ENCODE data around the gene INTS1. TPM values are rescaled to one million over a fixed set of nuclear protein-coding genes. Genes with fewer than 3 reads are reported as not detected.
"Not testable (repeated sequence)": the region's sequence is repeated elsewhere in the genome, so short reads cannot be mapped to it uniquely, and the experiment has no call there.

Gene INTS1
- total RNA-seq, 2 donors from 2014 or later, result 79.0 to 153 TPM

GRCh38 chr7:1447551-1448244 is 56.5 kb downstream of the INTS1 start:
- no peaks in the 10 kb centered on the region for H3K36me3 Mint-ChIP-seq
- no peak for DNase-seq (ENCODE audit: low spot score)
- H3K4me1 Mint-ChIP-seq (ENCODE audit: low read depth in 2 of 2), result no peaks in the 10 kb centered on the region
- ATAC-seq, result no peak
- H3K27ac Mint-ChIP-seq, result no peak overlapping the region
- H3K4me3 Mint-ChIP-seq, result no peak overlapping the region
- no peaks in the 10 kb centered on the region for H3K27me3 Mint-ChIP-seq
- no peaks in the 10 kb centered on the region for H3K9me3 Mint-ChIP-seq

GRCh38 chr7:1447112-1447511 is 57.1 kb downstream of the INTS1 start:
- Mint-ChIP-seq H3K27ac (no peak overlapping the region), H3K4me1 (ENCODE audit: low read depth in 2 of 2) (no peaks in the 10 kb centered on the region), H3K36me3 (no peaks in the 10 kb centered on the region), H3K9me3 (no peaks in the 10 kb centered on the region), H3K4me3 (no peak overlapping the region), H3K27me3 (no peaks in the 10 kb centered on the region)
- no peak for ATAC-seq
- DNase-seq (ENCODE audit: low spot score), result no peak

GRCh38 chr7:1446620-1447032 is 57.6 kb downstream of the INTS1 start:
- H3K36me3 Mint-ChIP-seq, result no peaks in the 10 kb centered on the region
- H3K27me3 Mint-ChIP-seq, result no peaks in the 10 kb centered on the region
- H3K9me3 Mint-ChIP-seq, result no peaks in the 10 kb centered on the region
- ATAC-seq (no peak), DNase-seq (ENCODE audit: low spot score) (no peak)
- H3K4me1 Mint-ChIP-seq (ENCODE audit: low read depth in 2 of 2), result no peaks in the 10 kb centered on the region
- H3K27ac Mint-ChIP-seq, result no peak overlapping the region
- no peak overlapping the region for H3K4me3 Mint-ChIP-seq

GRCh38 chr7:1446026-1446425 is 58.2 kb downstream of the INTS1 start:
- H3K4me1 Mint-ChIP-seq (ENCODE audit: low read depth in 2 of 2); ATAC-seq; DNase-seq (ENCODE audit: low spot score); H3K27me3 Mint-ChIP-seq; H3K27ac Mint-ChIP-seq; H3K9me3 Mint-ChIP-seq; H3K36me3 Mint-ChIP-seq; H3K4me3 Mint-ChIP-seq: not testable (repeated sequence)

- no peaks in the 10 kb centered on the region for H3K27me3 Mint-ChIP-seq
- H3K4me3 Mint-ChIP-seq, result no peak overlapping the region
- no peak overlapping the region for H3K27ac Mint-ChIP-seq
- H3K9me3 Mint-ChIP-seq, result no peaks in the 10 kb centered on the region
- ATAC-seq (no peak), DNase-seq (ENCODE audit: low spot score) (no peak)
- H3K36me3 Mint-ChIP-seq, result no peaks in the 10 kb centered on the region
- H3K4me1 Mint-ChIP-seq (ENCODE audit: low read depth in 2 of 2), result no peaks in the 10 kb centered on the region
These were observed 58.8 kb downstream of the INTS1 start for GRCh38 chr7:1445341-1445740.

GRCh38 chr7:1444925-1445322 is 59.3 kb downstream of the INTS1 start:
- Mint-ChIP-seq H3K4me3 (no peak overlapping the region), H3K27ac (no peak overlapping the region), H3K9me3 (no peaks in the 10 kb centered on the region), H3K27me3 (no peaks in the 10 kb centered on the region), H3K36me3 (no peaks in the 10 kb centered on the region), H3K4me1 (ENCODE audit: low read depth in 2 of 2) (no peaks in the 10 kb centered on the region)
- no peak for ATAC-seq
- no peak for DNase-seq (ENCODE audit: low spot score)

- Mint-ChIP-seq H3K4me1 (ENCODE audit: low read depth in 2 of 2) (no peaks in the 10 kb centered on the region), H3K27ac (no peak overlapping the region), H3K4me3 (no peak overlapping the region), H3K27me3 (no peaks in the 10 kb centered on the region), H3K36me3 (no peaks in the 10 kb centered on the region), H3K9me3 (no peaks in the 10 kb centered on the region)
- ATAC-seq (no peak), DNase-seq (ENCODE audit: low spot score) (no peak)
These were observed 59.8 kb downstream of the INTS1 start for GRCh38 chr7:1444214-1444924.

GRCh38 chr7:1443587-1444200 is 60.5 kb downstream of the INTS1 start:
- ATAC-seq, H3K27me3 Mint-ChIP-seq: not testable (repeated sequence)

GRCh38 chr7:1442355-1443124 is 61.6 kb downstream of the INTS1 start:
- Mint-ChIP-seq H3K4me3 (no peak overlapping the region), H3K27ac (no peak overlapping the region), H3K27me3 (no peaks in the 10 kb centered on the region), H3K4me1 (ENCODE audit: low read depth in 2 of 2) (no peaks in the 10 kb centered on the region), H3K36me3 (no peaks in the 10 kb centered on the region), H3K9me3 (no peaks in the 10 kb centered on the region)
- ATAC-seq, result no peak
- no peak for DNase-seq (ENCODE audit: low spot score)

More at GRCh38 chr7:1443587-1444200, 60.5 kb downstream of the INTS1 start:
- not testable (repeated sequence) for H3K4me1 Mint-ChIP-seq (ENCODE audit: low read depth in 2 of 2); H3K36me3 Mint-ChIP-seq; H3K4me3 Mint-ChIP-seq; H3K9me3 Mint-ChIP-seq; DNase-seq (ENCODE audit: low spot score); H3K27ac Mint-ChIP-seq

GRCh38 chr7:1441615-1442354 is 62.4 kb downstream of the INTS1 start:
- DNase-seq (ENCODE audit: low spot score) (no peak), ATAC-seq (no peak)
- no peaks in the 10 kb centered on the region for H3K4me1 Mint-ChIP-seq (ENCODE audit: low read depth in 2 of 2)
- H3K27ac Mint-ChIP-seq, result no peak overlapping the region
- no peaks in the 10 kb centered on the region for H3K27me3 Mint-ChIP-seq
- no peaks in the 10 kb centered on the region for H3K9me3 Mint-ChIP-seq
- no peaks in the 10 kb centered on the region for H3K36me3 Mint-ChIP-seq
- H3K4me3 Mint-ChIP-seq, result no peak overlapping the region

GRCh38 chr7:1440620-1441019 is 63.6 kb downstream of the INTS1 start:
- Mint-ChIP-seq H3K4me1 (ENCODE audit: low read depth in 2 of 2) (no peaks in the 10 kb centered on the region), H3K27me3 (no peaks in the 10 kb centered on the region), H3K9me3 (no peaks in the 10 kb centered on the region), H3K36me3 (no peaks in the 10 kb centered on the region), H3K4me3 (no peak overlapping the region), H3K27ac (no peak overlapping the region)
- no peak for ATAC-seq
- no peak for DNase-seq (ENCODE audit: low spot score)

GRCh38 chr7:1439373-1440363 is 64.5 kb downstream of the INTS1 start:
- ATAC-seq, result no peak
- DNase-seq (ENCODE audit: low spot score), result no peak
- H3K36me3 Mint-ChIP-seq, result no peaks in the 10 kb centered on the region

More at GRCh38 chr7:1439373-1440363, 64.5 kb downstream of the INTS1 start:
- Mint-ChIP-seq H3K4me3 (no peak overlapping the region), H3K4me1 (ENCODE audit: low read depth in 2 of 2) (no peaks in the 10 kb centered on the region), H3K9me3 (no peaks in the 10 kb centered on the region), H3K27me3 (no peaks in the 10 kb centered on the region), H3K27ac (no peak overlapping the region)

Measured in natural killer cell treated with Interleukin-12 subunit alpha and Interleukin-12 subunit beta and Interleukin-15 and Interleukin-18, amount 100 ng/mL, for 72 hours (primary cell).